ENCODE measurements around the gene EFHC1. TPM values are rescaled to one million over a fixed set of nuclear protein-coding genes. Genes with fewer than 3 reads are reported as not detected.
A peak's percentile ranks its signal among the peaks of the same experiment; 100 is the strongest.

The EFHC1 gene
- total RNA-seq, 3 donors from 2014 or later, result 26.2 to 55.8 (median 36.7) TPM

DNA sequence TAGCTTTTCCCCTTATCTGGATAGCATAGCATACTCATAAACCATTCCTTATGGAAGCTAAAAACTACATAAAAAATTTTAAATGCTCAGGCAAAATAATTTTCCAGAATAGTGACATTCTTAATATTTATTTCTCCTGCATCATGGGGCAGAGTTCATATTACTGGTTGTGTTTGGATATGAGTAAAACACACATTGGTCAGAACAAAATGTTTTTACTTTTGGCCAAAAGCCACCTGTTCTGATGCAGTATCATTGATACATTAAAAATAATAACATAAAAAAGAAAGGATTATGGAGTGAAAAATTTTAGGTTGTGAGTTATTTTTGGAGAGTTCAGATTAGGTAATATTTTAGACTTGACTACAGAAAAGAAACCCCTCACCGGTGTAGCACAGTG is 123.1 kb downstream of the EFHC1 start:
- Histone ChIP-seq H3K36me3 (no peaks in the 10 kb centered on the region), H3K27ac (peak overlapping the region; percentile 74 to 83), H3K27me3 (no peaks in the 10 kb centered on the region), H3K9me3 (no peaks in the 10 kb centered on the region), H3K4me3 (no peak overlapping the region), H3K4me1 (peaks cover 5 to 10% of the 10 kb centered on the region in 2 donors)
- DNase-seq (ENCODE audit: low spot score in 2 of 2), result no peak
- intact Hi-C loops (cut with DNase I; ENCODE audit: low total_unique reads), result no loop called here
- TF ChIP-seq POLR2A (IDR thresholded peaks at IDR 0.05) (no peak), POLR2AphosphoS5 (IDR thresholded peaks at IDR 0.05) (no peak)
- TF ChIP-seq, protein P1, sequence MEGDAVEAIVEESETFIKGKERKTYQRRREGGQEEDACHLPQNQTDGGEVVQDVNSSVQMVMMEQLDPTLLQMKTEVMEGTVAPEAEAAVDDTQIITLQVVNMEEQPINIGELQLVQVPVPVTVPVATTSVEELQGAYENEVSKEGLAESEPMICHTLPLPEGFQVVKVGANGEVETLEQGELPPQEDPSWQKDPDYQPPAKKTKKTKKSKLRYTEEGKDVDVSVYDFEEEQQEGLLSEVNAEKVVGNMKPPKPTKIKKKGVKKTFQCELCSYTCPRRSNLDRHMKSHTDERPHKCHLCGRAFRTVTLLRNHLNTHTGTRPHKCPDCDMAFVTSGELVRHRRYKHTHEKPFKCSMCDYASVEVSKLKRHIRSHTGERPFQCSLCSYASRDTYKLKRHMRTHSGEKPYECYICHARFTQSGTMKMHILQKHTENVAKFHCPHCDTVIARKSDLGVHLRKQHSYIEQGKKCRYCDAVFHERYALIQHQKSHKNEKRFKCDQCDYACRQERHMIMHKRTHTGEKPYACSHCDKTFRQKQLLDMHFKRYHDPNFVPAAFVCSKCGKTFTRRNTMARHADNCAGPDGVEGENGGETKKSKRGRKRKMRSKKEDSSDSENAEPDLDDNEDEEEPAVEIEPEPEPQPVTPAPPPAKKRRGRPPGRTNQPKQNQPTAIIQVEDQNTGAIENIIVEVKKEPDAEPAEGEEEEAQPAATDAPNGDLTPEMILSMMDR (IDR thresholded peaks at IDR 0.05), result no peak

DNA sequence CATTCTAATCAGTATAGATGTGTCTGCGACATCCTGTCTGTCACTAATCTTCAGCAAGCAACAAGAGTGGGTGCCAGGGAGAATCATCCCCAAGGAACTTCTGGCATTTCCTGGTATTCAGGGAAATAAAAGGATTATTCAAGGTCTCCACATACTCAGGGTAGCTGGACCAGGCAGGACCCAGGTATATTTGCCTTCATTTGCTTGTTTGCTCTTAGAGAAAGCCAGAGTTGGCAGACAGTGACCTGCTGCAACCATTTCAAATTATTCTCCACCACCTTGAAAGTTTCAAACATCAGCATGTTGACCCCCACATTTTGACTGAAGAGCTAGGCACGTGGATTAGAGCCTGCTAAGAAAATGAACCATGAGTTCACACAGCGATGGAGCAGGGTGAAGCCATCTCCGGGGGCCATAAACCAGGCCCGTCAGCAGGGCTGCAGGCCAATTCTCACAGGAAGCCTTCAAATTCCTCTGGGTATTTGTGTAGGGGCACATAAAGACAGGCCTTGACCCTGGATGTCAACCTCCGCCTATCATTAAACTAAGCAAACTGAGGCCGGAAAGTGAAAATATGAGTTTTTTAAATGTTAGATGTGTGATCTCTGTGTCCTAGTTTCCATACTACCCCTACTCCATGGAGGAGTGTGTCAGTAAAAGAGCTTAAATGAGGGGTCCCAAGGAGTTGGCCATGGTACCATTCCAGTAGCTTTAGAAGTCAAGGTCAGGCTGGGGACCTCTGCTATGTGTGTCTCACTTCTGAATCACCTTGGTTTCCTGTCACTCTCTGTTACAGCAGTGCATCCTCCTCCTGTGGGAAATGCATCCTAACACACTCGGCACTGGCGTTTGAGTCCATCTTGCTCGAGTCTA is 123.8 kb downstream of the EFHC1 start:
- TF ChIP-seq, protein P1 (IDR thresholded peaks at IDR 0.05), result no peak
- DNase-seq (ENCODE audit: low spot score in 2 of 2), result no peak
- Histone ChIP-seq H3K36me3 (no peaks in the 10 kb centered on the region), H3K4me3 (peak overlapping the region in 1 of 3 donors; percentile 18), H3K4me1 (peaks cover 5% of the 10 kb centered on the region in 2 donors), H3K27ac (peak overlapping the region; percentile 74 to 83), H3K9me3 (no peaks in the 10 kb centered on the region), H3K27me3 (no peaks in the 10 kb centered on the region)
- intact Hi-C loops (cut with DNase I; ENCODE audit: low total_unique reads), result no loop called here

DNA sequence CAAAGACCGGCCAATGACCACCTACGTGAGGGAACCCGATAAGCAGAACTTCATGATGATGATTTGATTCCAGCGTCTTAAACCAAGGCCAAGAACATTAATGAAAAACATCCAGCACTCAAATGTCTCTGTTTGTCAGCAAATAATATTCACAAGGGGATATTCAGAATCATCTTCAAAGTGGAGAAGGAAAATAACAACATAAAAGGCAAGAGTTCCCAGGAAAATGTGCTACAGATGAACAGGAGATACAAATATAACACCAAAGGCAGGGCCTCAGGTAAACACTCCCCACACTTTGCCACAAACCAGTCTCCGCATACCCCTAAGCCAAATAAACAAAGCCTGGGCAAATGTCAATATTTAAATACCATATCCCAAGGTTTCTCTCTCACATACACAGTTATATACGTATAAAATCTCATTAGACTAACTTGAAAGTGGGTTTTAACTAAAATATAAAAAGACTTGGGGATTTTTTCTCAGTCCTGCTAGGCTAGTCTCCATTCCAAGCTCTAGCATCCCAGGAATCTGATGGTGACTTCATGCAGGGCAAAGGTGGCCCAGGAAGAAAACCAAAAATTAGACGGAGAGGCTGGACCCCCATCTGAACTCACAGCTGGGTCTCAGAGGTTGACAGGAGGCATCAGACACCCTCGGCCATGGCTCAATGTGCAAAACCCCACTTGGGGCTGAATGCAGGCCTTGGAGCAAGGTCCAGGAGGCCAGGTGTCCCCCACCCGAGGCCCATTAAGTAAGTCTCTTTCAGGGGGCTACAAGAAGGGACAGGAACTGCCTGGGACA is 124.7 kb downstream of the EFHC1 start:
- H3K9me3 ChIP-seq, result no peaks in the 10 kb centered on the region
- TF ChIP-seq POLR2AphosphoS5 (IDR thresholded peaks at IDR 0.05) (no peak), POLR2A (IDR thresholded peaks at IDR 0.05) (no peak)
- TF ChIP-seq, protein P1 (IDR thresholded peaks at IDR 0.05), result no peak
- H3K36me3 ChIP-seq, result no peaks in the 10 kb centered on the region
- intact Hi-C loops (cut with DNase I; ENCODE audit: low total_unique reads), result loop anchor here (1.0 kb wide), 1 partner anchor 40 kb away; no protein-coding TSS in a partner anchor
- H3K4me3 ChIP-seq, result peak overlapping the region in 1 of 3 donors; percentile 18
- H3K4me1 ChIP-seq, result peaks cover 5% of the 10 kb centered on the region in 2 donors
- H3K27ac ChIP-seq, result peak overlapping the region; percentile 74 to 83
- DNase-seq (ENCODE audit: low spot score in 2 of 2), result no peak
- no peaks in the 10 kb centered on the region for H3K27me3 ChIP-seq

DNA sequence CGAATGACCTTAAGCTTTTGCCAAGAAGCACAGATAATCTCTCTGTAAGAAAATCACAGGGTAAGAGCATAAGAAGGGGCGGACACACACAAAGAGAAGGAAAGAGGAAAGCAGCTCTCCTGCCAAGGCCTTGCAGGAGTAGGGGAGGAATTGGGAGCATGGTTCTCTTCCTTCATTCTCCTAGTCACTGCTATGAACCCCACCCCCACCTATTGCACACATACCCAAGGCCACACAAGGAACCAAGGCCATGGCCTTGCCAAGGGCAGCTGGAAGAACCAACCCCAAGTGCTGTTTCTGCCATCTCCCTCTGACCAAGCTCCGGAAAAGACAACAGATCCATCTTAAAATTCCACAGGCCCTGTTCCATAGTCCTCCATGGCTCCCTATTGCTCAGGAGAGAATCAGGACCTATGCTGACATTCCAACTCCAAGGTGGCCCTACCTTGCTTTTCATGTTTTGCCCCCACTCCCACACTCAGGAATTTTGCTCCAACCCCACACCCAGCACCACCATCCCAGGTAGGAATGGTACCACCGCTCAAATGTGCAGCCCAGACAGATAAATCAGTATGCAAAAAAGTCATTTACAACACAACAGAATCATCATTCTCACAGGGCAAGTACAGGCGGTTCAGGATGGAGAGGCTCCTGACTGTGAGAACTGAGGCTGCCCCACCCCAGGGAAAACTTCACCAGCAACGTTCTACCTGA is 125.4 kb downstream of the EFHC1 start:
- H3K9me3 ChIP-seq, result no peaks in the 10 kb centered on the region
- H3K36me3 ChIP-seq, result no peaks in the 10 kb centered on the region
- H3K27me3 ChIP-seq, result no peaks in the 10 kb centered on the region
- intact Hi-C loops (cut with DNase I; ENCODE audit: low total_unique reads), result loop anchor here (1.0 kb wide), 1 partner anchor 40 kb away; no protein-coding TSS in a partner anchor
- TF ChIP-seq POLR2A (IDR thresholded peaks at IDR 0.05) (no peak), POLR2AphosphoS5 (IDR thresholded peaks at IDR 0.05) (no peak)
- TF ChIP-seq, protein P1 (IDR thresholded peaks at IDR 0.05), result no peak
- no peak for DNase-seq (ENCODE audit: low spot score in 2 of 2)
- peak overlapping the region; percentile 74 to 83 for H3K27ac ChIP-seq
- peaks cover 5% of the 10 kb centered on the region in 2 donors for H3K4me1 ChIP-seq
- no peak overlapping the region for H3K4me3 ChIP-seq

All from breast epithelium (tissue), 4 donors.